Naive thymus-derived CD8-positive, alpha-beta T cell (primary cell): ENCODE data around the gene SPDYE1. TPM values are rescaled to one million over a fixed set of nuclear protein-coding genes. Genes with fewer than 3 reads are reported as not detected.

Experiments used
- microRNA-seq: library from miRNA; unstranded; fragments of <30 nt; microRNA quantifications from one replicate; pipeline ENCODE4 v1.2.0, GENCODE V29; 2022; ENCODE audit warnings: borderline microRNAs expressed
- polyA plus RNA-seq, 3 donors: library from polyadenylated mRNA; unstranded; fragments of 300-500 nt; fragmentation: Illumina TruSeq; gene quantifications; one replicate each; pipeline ENCODE4 v1.2.3, GENCODE V29; 2021
- total RNA-seq, 8 experiments: library from RNA in 2 of 8; stranded (reverse) in 2 of 8; gene quantifications; one replicate each; pipeline ENCODE4 v1.2.3 and lab custom pipeline; 2021 to 2026

The SPDYE1 gene
- total and polyA plus RNA-seq, 5 experiments from 2014 or later, result 0.12 to 0.14 TPM; not detected in 3

Small RNAs within 50 kb of the gene (microRNA-seq; reads per million reads assigned to microRNA genes)
- gene MIR6837, result 1.0 reads per million

Other genes with a start within 250 kb of the SPDYE1 start
- gene BLVRA, start 239.2 kb upstream of the SPDYE1 start, total RNA-seq, result 10 to 100 TPM in 1 of 2 experiments, 1 to 10 TPM in 1; 9.6 to 13.5 TPM
- gene BLVRA, start 239.2 kb upstream of the SPDYE1 start, polyA plus RNA-seq, result 10 to 100 TPM; 17.8 to 33.8 (median 20.2) TPM
- 10 to 100 TPM; 58.0 to 64.6 TPM for gene MRPS24, start 128.4 kb upstream of the SPDYE1 start, total RNA-seq
- 100 to 1,000 TPM; 133 to 152 (median 142) TPM for gene MRPS24, start 128.4 kb upstream of the SPDYE1 start, polyA plus RNA-seq
- gene URGCP, start 91.3 kb upstream of the SPDYE1 start, total RNA-seq, result 10 to 100 TPM; 27.9 to 34.0 TPM
- 10 to 100 TPM; 20.1 to 34.2 (median 21.8) TPM for gene URGCP, start 91.3 kb upstream of the SPDYE1 start, polyA plus RNA-seq
- 1 to 10 TPM; 6.7 to 7.0 TPM for gene UBE2D4, start 71.5 kb upstream of the SPDYE1 start, total RNA-seq
- 10 to 100 TPM in 2 of 3 donors, 1 to 10 TPM in 1; 9.3 to 17.6 (median 10.8) TPM for gene UBE2D4, start 71.5 kb upstream of the SPDYE1 start, polyA plus RNA-seq
- 100 to 1,000 TPM; 184 to 192 TPM for gene DBNL, start 46.8 kb downstream of the SPDYE1 start, total RNA-seq
- 100 to 1,000 TPM; 180 to 222 (median 218) TPM for gene DBNL, start 46.8 kb downstream of the SPDYE1 start, polyA plus RNA-seq
- gene PGAM2, start 67.7 kb downstream of the SPDYE1 start, total RNA-seq, result 1 to 10 TPM; 3.3 to 3.9 TPM
- gene PGAM2, start 67.7 kb downstream of the SPDYE1 start, polyA plus RNA-seq, result not detected
- 100 to 1,000 TPM in 1 of 2 experiments, 10 to 100 TPM in 1; 96.4 to 106 TPM for gene POLM, start 84.6 kb downstream of the SPDYE1 start, total RNA-seq
- 10 to 100 TPM; 11.1 to 24.8 (median 15.0) TPM for gene POLM, start 84.6 kb downstream of the SPDYE1 start, polyA plus RNA-seq
- 10 to 100 TPM; 37.1 to 38.5 TPM for gene AEBP1, start 106.4 kb downstream of the SPDYE1 start, total RNA-seq
- 10 to 100 TPM in 1 of 3 donors, 1 to 10 TPM in 2; 2.4 to 10.4 (median 4.2) TPM for gene AEBP1, start 106.4 kb downstream of the SPDYE1 start, polyA plus RNA-seq
- gene POLD2, start 125.7 kb downstream of the SPDYE1 start, total RNA-seq, result 10 to 100 TPM; 70.5 to 72.4 TPM
- 100 to 1,000 TPM in 1 of 3 donors, 10 to 100 TPM in 2; 64.3 to 102 (median 89.4) TPM for gene POLD2, start 125.7 kb downstream of the SPDYE1 start, polyA plus RNA-seq
- gene MYL7, start 143.4 kb downstream of the SPDYE1 start, total RNA-seq, result not detected
- gene MYL7, start 143.4 kb downstream of the SPDYE1 start, polyA plus RNA-seq, result not detected
- gene GCK, start 191.5 kb downstream of the SPDYE1 start, total RNA-seq, result 1 to 10 TPM in 1 of 2 experiments, under 1 TPM in 1; 0.58 to 1.2 TPM
- 1 to 10 TPM in 2 of 3 donors, under 1 TPM in 1; 0.62 to 4.8 (median 1.2) TPM for gene GCK, start 191.5 kb downstream of the SPDYE1 start, polyA plus RNA-seq
- gene YKT6, start 203.1 kb downstream of the SPDYE1 start, total RNA-seq, result 10 to 100 TPM; 64.8 to 66.7 TPM
- gene YKT6, start 203.1 kb downstream of the SPDYE1 start, polyA plus RNA-seq, result 10 to 100 TPM; 31.6 to 37.0 (median 34.2) TPM